Naive B cell (primary cell): Measurements from ENCODE around the gene ARL8B. TPM values are rescaled to one million over a fixed set of nuclear protein-coding genes. Genes with fewer than 3 reads are reported as not detected.
A peak's percentile ranks its signal among the peaks of the same experiment; 100 is the strongest.

ENCODE experiments used
- ATAC-seq, 2 donors: fragments of 150-1000 bp; cut with Tn5 transposase; 2 replicates each; pipeline ENCODE4 v1.10.0; 2021; ENCODE audit warnings: low read depth in 2 of 2, mild to moderate bottlenecking in 2 of 2, moderate library complexity in 2 of 2
- DNase-seq: peaks from one replicate; pipeline ENCODE4 v3.0.0; 2022
- H3K27ac Mint-ChIP-seq, 6 donors: one replicate each; pipeline ENCODE4 v1.8.0; 2020 to 2022; ENCODE audit warnings: mild to moderate bottlenecking in 6 of 6, mixed read lengths in 6 of 6, moderate library complexity in 5 of 6, inconsistent platforms in 2 of 6
- H3K27me3 Mint-ChIP-seq, 3 donors: one replicate each; pipeline ENCODE4 v1.8.0; 2021 to 2022; ENCODE audit warnings: mixed read lengths in 3 of 3, mild to moderate bottlenecking in 1 of 3
- H3K36me3 Mint-ChIP-seq, 2 donors: one replicate each; pipeline ENCODE4 v1.8.0; 2020 to 2022; ENCODE audit warnings: mixed read lengths in 2 of 2, inconsistent platforms in 1 of 2, mild to moderate bottlenecking in 1 of 2
- H3K4me1 Mint-ChIP-seq, 3 donors: one replicate each; pipeline ENCODE4 v1.8.0; 2020 to 2022; ENCODE audit warnings: mixed read lengths in 3 of 3, inconsistent platforms in 1 of 3, mild to moderate bottlenecking in 1 of 3, moderate library complexity in 1 of 3
- H3K4me3 Mint-ChIP-seq, 8 donors: one replicate each; pipeline ENCODE4 v1.8.0; 2020 to 2022; ENCODE audit warnings: mild to moderate bottlenecking in 8 of 8, mixed read lengths in 8 of 8, moderate library complexity in 8 of 8, inconsistent platforms in 2 of 8
- H3K9me3 Mint-ChIP-seq, 7 donors: one replicate each; pipeline ENCODE4 v1.8.0; 2020 to 2022; ENCODE audit warnings: mixed read lengths in 7 of 7, mild to moderate bottlenecking in 5 of 7, inconsistent platforms in 2 of 7, moderate library complexity in 1 of 7
- polyA plus RNA-seq, 6 donors: library from polyadenylated mRNA; unstranded; fragments of 300-500 nt; fragmentation: Illumina TruSeq; gene quantifications; one replicate each; pipeline ENCODE4 v1.2.3, GENCODE V29; 2021; ENCODE audit warnings: low read depth in 6 of 6

Gene ARL8B
- polyA plus RNA-seq, 6 donors from 2014 or later: 36.7 to 64.8 (median 60.6) TPM

DNA sequence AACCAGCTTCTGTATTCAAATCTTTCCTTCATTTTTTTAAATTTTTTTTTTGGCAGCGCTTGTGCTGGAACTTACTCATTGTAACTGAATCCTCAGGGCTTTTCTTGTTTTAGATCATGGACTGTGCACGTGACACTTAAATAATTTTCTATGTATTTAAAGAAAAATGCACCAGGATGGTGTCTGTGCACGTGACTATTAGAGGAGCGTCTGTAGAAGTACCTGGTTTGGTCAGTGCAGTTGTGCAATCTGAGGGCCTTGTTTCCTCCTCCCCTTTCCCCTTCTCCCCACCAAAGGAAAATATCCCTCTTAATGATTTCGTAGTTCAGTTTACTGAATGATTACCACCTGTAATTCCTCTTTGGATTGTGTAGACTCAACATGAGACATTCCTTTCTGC, 96.7 kb downstream of the ARL8B start:
- Mint-ChIP-seq H3K9me3 (no peaks in the 10 kb centered on the region), H3K4me3 (no peak overlapping the region), H3K36me3 (peaks cover 16 to 19% of the 10 kb centered on the region in 2 donors), H3K27me3 (no peaks in the 10 kb centered on the region), H3K27ac (peak overlapping the region in 4 of 6 donors; percentile 15 to 72 (median 28)), H3K4me1 (peaks cover 5 to 20% (median 9%) of the 10 kb centered on the region in 3 donors)
- DNase-seq: no peak
- no peak for ATAC-seq

DNA sequence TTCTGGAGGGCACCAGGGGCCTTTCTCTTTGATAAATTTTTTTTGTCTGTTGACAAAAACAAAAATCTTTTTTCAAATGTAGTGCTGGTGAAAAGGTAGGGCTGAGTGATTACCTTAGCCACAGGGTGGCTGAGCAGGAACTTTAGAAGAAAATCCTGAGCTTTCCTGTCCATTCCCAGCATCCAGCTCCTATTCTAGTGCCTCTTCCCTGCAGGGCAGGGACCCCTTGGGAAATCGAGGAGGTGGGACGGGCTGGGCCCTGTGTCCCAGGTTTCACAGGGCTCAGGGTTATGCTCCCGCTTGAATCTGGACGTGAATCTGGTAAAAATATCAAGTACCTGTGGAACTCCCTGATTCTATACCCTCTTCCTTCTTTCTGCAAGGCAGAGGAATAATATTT, 97.1 kb downstream of the ARL8B start:
- Mint-ChIP-seq H3K27ac (peak overlapping the region in 4 of 6 donors; percentile 17 to 72 (median 40)), H3K27me3 (no peaks in the 10 kb centered on the region), H3K9me3 (no peaks in the 10 kb centered on the region), H3K4me3 (no peak overlapping the region), H3K4me1 (peaks cover 5 to 20% (median 5%) of the 10 kb centered on the region in 3 donors), H3K36me3 (peaks cover 12 to 19% of the 10 kb centered on the region in 2 donors)
- ATAC-seq (no peak), DNase-seq (no peak)

DNA sequence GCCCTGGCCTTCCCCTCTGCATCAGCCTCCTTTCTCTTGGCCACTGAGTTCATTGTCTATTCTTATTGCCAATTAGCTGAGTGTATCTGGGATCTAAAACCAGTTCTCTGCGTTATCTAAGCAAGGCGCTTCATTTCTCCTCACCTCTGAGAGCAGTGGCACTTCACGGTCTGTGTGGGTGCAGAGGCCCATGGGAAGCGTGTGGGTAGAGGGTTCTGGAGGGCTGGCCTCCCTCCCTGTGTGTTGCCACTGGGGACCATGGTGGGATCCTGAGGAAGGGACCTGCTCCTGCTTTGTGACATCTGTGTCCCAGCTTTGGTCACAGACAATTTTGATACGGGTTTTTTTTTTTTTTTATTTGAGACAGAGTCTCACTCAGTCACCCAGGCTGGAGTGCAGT, 98.1 kb downstream of the ARL8B start:
- Mint-ChIP-seq H3K27me3 (no peaks in the 10 kb centered on the region), H3K27ac (peak overlapping the region in 4 of 6 donors; percentile 25 to 83 (median 66)), H3K4me3 (peak overlapping the region in 1 of 8 donors; percentile 63), H3K9me3 (no peaks in the 10 kb centered on the region), H3K36me3 (peaks cover 2 to 13% of the 10 kb centered on the region in 2 donors), H3K4me1 (peaks cover 5 to 15% (median 5%) of the 10 kb centered on the region in 3 donors)
- DNase-seq (no peak), ATAC-seq (no peak)

DNA sequence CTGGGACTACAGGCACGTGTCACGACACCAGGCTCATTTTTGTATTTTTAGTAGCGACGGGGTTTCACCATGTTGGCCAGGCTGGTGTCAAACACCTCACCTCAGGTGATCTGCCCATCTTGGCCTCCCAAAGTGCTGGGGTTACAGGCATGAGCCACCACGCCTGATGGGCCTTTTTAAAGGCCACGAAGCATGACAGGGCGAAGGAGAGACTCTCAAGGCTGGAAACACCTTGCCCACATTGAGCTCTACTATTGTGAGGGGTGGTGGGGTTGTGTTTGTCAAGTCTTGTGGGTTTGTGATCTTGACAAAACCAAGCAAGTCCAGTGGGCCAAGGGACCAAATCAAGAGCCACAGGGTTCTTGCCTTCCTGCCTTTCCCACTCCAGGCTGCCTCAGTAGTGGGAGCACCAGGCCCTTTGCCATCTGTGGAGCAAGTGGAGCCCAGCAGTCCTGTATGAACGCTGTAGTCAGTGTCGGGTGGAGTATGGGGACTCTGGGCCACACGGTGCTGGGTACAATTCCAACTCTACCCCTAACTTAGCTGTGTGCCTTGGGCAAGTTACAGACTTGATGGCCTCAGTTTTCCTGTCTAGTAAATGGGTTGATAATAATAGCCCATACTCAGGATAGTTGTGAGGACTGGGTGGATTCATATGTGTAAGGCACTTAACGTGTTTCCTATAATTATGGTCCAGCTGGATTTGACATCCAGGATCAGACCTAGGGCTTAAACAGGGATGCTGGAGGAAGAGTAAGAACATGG, 98.8 kb downstream of the ARL8B start:
- DNase-seq: no peak
- H3K36me3 Mint-ChIP-seq: peaks cover 0 to 11% of the 10 kb centered on the region in 2 donors
- H3K4me1 Mint-ChIP-seq: peaks cover 5 to 15% (median 5%) of the 10 kb centered on the region in 3 donors
- H3K27me3 Mint-ChIP-seq: no peaks in the 10 kb centered on the region
- peak overlapping the region in 5 of 6 donors; percentile 19 to 83 (median 28) for H3K27ac Mint-ChIP-seq
- peak overlapping the region in 1 of 8 donors; percentile 63 for H3K4me3 Mint-ChIP-seq
- ATAC-seq: no peak
- no peaks in the 10 kb centered on the region for H3K9me3 Mint-ChIP-seq

DNA sequence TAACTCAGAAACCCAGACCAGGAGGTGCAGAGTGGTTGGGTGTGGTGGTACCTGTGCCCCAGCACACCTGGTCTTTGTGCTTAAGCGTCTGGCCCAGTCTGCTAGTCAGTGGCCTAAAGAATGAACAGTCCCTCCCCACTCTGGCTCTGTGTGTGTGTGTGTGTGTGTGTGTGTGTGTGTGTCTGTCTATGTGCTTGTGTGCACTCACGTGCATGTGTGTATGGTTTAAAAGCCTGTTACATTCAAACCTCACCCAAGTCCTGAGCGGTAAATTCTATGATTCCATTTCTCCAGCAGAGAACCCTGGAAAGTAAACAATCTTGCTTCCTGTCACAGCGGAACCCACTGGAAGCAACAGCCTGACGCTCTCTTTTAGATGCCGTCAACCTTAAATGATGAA, 99.6 kb downstream of the ARL8B start:
- peak overlapping the region in 5 of 6 donors; percentile 4 to 95 (median 67) for H3K27ac Mint-ChIP-seq
- ATAC-seq (no peak), DNase-seq (no peak)
- peaks cover 5 to 15% (median 7%) of the 10 kb centered on the region in 3 donors for H3K4me1 Mint-ChIP-seq
- H3K4me3 Mint-ChIP-seq: no peak overlapping the region
- H3K9me3 Mint-ChIP-seq: no peaks in the 10 kb centered on the region
- H3K36me3 Mint-ChIP-seq: peaks cover 0 to 11% of the 10 kb centered on the region in 2 donors
- H3K27me3 Mint-ChIP-seq: no peaks in the 10 kb centered on the region

DNA sequence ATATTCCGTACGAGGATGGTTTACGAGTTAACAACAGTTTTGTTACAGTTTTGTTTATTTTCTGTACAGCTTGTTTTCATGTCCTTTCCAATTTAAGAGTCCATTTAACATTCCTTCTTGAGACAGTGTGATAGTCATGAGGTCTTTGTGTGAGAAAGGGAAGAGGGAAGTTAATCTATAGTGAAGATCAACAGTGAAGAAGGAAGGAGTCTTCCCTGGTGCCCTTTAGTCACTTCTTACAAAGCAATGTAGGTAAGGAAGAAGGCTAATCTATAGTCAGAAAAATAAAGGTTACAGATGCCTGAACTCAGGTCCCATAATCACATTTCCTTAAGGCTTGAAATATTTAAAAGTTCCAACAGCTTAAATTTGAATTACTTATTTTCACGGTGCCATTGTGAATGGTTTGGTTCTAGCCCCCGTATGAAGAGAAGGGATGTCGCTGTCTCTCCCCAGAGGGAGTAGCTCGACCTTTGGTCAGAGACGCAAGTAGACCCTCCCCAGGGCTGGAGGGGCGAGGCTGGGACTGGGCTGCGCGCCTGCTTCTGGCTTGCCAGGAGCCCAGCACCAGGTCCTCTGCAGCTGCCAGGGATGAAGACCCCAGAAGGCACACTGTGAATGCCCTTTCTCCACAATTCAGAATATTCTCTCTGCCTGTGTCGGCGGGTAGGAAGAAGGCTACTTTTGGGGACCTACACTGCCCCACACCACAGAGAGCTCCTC, 100.4 kb downstream of the ARL8B start:
- no peak overlapping the region for H3K4me3 Mint-ChIP-seq
- DNase-seq: no peak
- H3K36me3 Mint-ChIP-seq: peaks cover 0 to 11% of the 10 kb centered on the region in 2 donors
- peak overlapping the region in 5 of 6 donors; percentile 11 to 95 (median 29) for H3K27ac Mint-ChIP-seq
- ATAC-seq: no peak
- peaks cover 8 to 15% (median 12%) of the 10 kb centered on the region in 3 donors for H3K4me1 Mint-ChIP-seq
- H3K9me3 Mint-ChIP-seq: no peaks in the 10 kb centered on the region
- no peaks in the 10 kb centered on the region for H3K27me3 Mint-ChIP-seq

DNA sequence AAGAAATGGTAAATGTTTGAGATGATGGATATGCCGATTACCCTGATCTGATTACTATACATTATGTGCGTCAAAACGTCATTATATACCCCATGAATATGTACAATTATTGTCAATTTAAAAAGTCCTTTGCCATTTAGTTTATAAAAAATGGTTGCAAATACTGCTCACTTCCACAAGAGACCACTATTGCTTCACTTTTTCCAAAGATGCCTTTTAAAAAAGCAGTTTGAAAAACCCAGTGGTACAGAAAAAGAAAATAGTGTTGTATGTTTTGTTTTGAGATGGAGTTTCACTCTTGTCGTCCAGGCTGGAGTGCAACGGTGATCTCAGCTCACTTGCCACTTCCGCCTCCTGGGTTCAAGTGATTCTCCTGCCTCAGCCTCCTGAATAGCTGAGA, 104.7 kb downstream of the ARL8B start:
- H3K27me3 Mint-ChIP-seq: no peaks in the 10 kb centered on the region
- H3K4me1 Mint-ChIP-seq: peaks cover 3 to 17% (median 5%) of the 10 kb centered on the region in 3 donors
- no peaks in the 10 kb centered on the region for H3K9me3 Mint-ChIP-seq
- no peak overlapping the region for H3K4me3 Mint-ChIP-seq
- peak overlapping the region in 1 of 6 donors; percentile 13 for H3K27ac Mint-ChIP-seq
- no peak for ATAC-seq
- no peak for DNase-seq
- H3K36me3 Mint-ChIP-seq: no peaks in the 10 kb centered on the region

DNA sequence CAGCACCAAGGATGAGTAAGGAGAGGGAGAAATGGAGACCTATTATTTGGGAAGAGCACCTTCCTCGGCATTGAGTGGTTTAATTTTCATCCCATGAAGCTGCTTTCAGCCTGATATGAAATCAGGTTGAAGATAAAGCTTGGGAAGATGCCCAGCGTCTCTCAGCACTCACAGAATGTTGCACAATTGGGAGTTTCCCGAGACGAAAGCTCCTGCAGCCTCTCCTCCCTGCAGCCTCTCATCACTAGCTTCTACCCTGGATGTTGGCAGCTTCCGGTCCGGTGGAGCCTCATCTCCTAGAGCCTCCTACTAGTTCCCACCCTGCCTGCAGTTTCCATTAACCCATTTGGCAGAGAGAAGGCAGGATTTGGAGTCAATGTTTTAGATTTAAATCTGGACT, 105.7 kb downstream of the ARL8B start:
- Mint-ChIP-seq H3K9me3 (no peaks in the 10 kb centered on the region), H3K4me3 (no peak overlapping the region), H3K27ac (peak overlapping the region in 1 of 6 donors; percentile 47), H3K27me3 (no peaks in the 10 kb centered on the region), H3K36me3 (no peaks in the 10 kb centered on the region), H3K4me1 (peaks cover 0 to 19% (median 3%) of the 10 kb centered on the region in 3 donors)
- ATAC-seq (no peak), DNase-seq (no peak)

DNA sequence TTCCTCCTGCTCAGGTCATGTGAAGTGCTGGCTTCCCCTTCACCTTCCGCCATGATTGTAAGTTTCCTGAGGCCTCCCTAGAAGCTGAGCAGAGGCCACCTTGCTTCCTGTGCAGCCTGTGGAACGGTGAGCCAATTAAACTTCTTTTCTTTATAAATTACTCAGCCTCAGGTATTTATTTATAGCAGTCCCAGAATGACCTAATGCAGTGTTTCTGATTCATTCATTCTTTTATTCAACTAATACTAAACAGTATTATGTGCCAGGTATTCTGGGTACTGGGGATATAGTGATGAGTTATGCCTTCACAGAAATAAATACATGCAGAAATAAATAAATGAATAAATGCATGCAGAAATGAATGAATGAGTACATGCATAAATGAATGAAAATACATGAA, 107.3 kb downstream of the ARL8B start:
- peaks cover 0 to 19% (median 3%) of the 10 kb centered on the region in 3 donors for H3K4me1 Mint-ChIP-seq
- no peaks in the 10 kb centered on the region for H3K27me3 Mint-ChIP-seq
- DNase-seq (no peak), ATAC-seq (no peak)
- no peaks in the 10 kb centered on the region for H3K9me3 Mint-ChIP-seq
- H3K4me3 Mint-ChIP-seq: no peak overlapping the region
- H3K27ac Mint-ChIP-seq: peak overlapping the region in 1 of 6 donors; percentile 30
- no peaks in the 10 kb centered on the region for H3K36me3 Mint-ChIP-seq

Other genes with a start within 250 kb of the ARL8B start
- gene BHLHE40, start 142.9 kb upstream of the ARL8B start, polyA plus RNA-seq: 1 to 10 TPM; 1.8 to 6.4 (median 3.3) TPM
- 10 to 100 TPM; 43.5 to 77.8 (median 57.4) TPM for gene EDEM1, start 65.4 kb downstream of the ARL8B start, polyA plus RNA-seq